Germinal center (tissue), 1 donor: ENCODE results near the gene PPARD.
"Not testable (repeated sequence)": the region's sequence is repeated elsewhere in the genome, so short reads cannot be mapped to it uniquely, and the experiment has no call there.

Experiments used
- DNase-seq: peaks from one replicate; pipeline ENCODE4 v3.0.0; 2012; ENCODE audit warnings: mixed read lengths, low spot score

PPARD gene

DNA sequence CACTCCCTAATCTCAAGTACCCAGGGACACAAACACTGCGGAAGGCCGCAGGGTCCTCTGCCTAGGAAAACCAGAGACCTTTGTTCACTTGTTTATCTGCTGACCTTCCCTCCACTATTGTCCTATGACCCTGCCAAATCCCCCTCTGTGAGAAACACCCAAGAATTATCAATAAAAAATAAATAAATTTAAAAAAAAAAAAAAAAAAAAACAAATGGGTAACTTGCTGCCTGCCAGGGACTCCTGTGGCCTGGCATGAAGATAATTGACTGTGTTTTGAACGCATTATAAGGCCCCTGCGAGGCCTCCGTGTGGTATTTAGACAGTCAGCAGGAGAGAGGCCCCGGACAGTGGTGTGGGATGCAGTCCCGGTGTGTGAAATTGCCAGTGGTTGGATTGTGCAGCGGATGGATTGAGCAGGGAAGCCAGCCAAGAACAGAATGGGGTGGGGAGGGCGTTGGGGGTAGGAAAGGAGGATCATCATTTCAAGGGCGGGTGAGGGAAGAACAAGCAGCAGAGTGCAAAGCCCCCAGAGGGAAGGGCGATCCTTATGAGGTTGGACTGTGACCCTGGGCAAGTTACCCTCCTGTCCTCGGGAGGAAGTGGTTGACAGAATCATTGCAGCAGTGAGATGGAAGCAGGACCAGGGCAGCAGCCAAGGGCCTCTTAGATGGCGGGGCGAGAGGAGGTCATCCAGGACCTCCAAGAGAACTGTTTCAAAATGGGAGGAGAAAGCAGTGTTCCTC, 43.3 kb downstream of the PPARD start:
- no peak for DNase-seq

DNA sequence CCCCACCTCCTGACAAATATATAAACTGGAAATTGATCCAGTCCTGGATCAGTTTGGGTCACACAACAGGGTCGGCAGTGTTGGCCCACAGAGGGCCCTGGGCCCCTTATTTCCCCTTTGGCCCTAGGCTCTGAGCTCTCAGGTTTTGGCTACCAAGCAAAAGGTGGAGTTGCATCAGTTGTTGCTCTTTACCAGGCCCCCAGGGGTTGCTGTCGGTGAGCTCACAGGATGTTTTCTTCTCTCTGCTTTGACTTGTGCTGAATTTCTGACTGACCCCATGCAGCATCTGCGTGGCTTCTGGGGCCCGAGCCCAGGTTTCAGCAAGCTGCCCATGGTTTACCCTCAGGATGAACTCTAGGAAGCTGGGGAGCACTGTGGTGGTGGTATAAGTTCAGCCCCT, 44.6 kb downstream of the PPARD start:
- no peak for DNase-seq

DNA sequence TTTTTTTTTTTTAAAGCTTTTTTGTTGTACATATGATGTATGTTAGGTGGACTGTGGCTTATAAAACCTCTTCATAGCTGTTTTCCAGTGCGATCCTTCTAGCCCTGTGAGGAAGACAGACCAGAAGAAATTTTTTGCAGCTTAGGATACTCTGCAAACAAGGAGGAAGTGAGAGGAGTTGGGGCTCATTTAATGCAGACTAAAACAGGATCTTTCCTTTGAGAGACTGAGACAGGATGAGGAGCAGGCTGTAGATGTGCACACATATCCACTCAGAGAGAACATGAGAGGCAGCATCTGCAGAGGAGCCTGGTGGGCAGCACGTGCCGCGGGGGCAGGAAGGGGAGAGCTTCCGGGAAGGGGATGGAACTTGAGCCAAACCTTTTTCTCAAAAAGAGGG, 45.7 kb downstream of the PPARD start:
- DNase-seq = no peak

DNA sequence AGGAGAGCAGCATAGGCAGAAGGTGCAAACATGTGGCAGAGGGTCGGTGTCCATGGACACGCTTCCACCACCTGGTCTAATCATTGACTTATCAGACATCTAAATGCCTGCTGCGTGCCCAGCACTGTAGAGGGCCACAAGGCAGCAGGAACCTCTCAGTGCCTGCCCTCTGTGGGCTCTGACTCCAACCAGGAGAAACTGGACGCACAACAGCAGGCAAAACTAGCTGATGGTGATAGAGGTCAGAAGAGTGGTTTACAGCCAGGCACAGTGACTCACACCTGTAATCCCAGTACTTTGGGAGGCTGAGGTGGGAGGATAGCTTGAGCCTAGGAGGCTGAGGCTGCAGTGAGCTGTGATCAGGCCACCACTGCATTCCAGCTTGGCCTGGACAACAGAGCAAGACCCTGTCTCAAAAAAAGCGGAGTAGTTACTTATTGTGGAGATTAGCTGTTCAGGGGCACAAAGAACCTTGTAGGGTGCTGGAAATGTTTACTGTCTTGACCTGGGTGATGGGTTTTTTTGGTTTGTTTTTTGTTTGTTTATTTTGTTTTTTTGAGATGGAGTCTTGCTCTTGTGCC, 46.5 kb downstream of the PPARD start:
- no peak for DNase-seq

GRCh38 chr6:35389386-35389785, 47.0 kb downstream of the PPARD start:
- DNase-seq = not testable (repeated sequence)

GRCh38 chr6:35391240-35391968, 49.0 kb downstream of the PPARD start:
- no peak for DNase-seq

GRCh38 chr6:35392111-35392702, 49.8 kb downstream of the PPARD start:
- no peak for DNase-seq

GRCh38 chr6:35392773-35393672, 50.7 kb downstream of the PPARD start:
- DNase-seq = no peak

DNA sequence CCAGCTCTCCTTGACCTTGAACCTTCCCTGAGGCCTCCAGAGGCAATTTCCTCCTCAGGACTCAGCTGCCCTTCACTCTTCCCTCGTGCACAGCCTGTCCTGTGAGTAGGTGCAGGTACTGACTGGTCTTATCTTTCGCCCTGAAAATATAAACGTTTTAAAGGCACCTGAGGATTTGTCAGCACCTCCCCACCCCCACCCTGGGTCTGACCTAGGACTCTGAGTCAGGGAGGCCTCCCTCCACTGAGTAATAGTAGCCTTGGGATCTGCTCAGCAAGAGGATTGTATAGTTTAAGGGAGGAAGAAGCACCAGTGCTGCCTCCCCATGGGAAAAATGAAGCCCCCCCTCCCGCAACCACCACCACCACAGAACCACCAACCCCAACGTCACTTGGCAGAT, 54.6 kb downstream of the PPARD start:
- DNase-seq = no peak

DNA sequence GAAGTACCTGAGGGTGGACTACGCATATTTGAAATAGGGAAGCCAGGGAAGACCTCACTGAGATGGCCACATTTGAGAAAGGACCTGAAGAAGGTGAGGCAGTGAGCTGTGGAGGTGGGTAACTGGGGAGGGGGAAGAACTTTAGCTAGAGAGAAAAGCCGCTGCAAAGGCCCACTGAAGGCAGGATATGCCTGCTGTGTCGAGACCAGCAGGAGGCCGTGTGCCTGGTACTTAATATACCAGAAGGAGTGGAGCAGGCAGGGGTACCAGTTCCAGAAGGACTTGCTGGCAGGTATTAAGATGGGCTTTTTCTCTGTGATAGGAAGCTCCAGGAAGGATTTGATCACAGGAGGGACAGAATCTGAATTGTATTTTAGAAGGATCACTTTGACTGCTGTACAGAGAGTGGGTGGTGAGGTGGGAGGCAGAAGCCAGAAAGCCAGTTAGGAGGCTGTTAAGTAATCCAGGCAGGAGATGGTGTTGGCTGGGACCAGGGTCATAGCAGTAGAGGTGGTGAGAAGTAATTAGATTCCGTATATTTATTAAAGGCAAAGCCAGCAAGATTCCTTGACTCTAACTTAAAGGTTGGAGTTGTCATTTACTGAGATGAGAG, 55.6 kb downstream of the PPARD start:
- DNase-seq = no peak

- DNase-seq = no peak
Measured at GRCh38 chr6:35398526-35398925, 56.2 kb downstream of the PPARD start.

GRCh38 chr6:35400111-35400510, 57.8 kb downstream of the PPARD start:
- no peak for DNase-seq

DNA sequence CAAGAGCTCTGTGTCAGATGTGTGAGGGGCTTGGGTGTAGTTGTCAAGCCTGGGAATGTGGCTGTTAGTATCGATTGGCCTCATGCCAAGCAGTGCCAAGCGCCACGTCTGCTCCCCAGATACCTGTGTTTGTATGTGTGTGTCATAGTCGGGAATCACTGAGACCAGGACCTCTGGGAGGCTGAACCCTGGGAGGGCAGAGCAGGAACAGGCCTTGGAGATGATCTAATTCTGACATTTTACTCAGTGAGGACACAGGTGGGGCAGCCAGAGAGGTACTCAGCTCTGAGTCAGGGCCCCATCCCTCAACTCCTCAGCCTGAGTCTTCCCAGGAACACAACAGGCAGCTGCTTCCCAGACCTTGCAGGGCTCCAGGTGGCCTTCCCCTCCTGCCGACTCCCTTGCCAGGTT, 58.5 kb downstream of the PPARD start:
- no peak for DNase-seq

DNA sequence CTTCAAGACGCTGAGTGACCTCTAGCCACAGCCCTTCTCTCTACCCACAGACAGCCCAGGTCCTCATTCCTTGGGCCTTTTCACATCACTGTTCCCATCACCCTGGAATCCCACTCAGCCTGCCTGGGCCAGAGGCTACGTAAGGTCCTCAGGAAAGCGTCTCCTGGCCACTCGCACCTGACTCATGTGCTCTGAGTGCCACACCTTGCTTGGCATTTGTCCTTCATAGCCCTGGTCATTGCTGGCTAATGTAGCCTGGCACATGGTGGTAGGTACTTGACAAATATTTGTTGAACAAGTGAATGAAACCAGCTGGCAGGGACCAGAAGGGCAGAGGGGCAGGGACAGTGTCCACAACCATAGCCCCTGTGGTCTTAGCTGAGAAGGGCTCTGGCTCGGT, 59.2 kb downstream of the PPARD start:
- DNase-seq = no peak

DNA sequence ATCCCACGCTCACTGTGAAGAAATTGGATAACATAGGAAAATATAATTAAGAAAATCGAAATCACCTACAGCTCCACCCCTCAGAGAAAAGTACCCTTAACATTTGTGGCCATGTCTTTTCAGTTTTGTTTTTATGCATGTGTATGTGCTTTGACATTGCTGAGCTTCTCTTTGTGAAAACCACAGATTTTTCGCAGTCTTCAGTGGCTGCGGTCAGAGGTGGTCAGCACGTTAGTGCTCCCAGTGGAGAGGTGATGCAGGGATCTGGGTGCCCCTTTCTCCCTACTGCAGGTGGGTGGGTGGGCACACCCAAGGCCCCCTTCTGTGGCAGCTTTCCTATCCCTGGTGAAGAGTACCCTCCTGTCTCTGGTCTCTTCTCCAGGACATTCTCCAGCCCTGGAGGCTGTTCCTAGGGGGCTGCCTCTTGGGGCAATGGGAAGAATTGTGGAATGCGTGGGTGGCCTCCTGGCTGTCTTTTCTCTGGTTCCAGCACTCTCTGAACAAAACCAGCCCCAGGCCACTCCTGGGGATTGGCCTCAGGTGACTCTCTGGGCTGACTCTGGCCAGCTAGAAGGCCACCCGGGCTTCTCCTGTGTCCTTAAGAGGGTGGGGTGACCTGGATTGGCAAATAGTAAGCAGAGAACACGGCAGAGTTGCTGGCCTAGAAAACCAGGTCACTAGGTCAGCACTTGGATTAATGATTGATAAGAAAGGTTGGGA, 59.9 kb downstream of the PPARD start:
- no peak for DNase-seq

- no peak for DNase-seq
Measured at GRCh38 chr6:35402856-35403191, 60.5 kb downstream of the PPARD start.

GRCh38 chr6:35403544-35404442, 61.4 kb downstream of the PPARD start:
- DNase-seq = no peak

- no peak for DNase-seq
Measured at GRCh38 chr6:35406711-35407485, 64.5 kb downstream of the PPARD start.

DNA sequence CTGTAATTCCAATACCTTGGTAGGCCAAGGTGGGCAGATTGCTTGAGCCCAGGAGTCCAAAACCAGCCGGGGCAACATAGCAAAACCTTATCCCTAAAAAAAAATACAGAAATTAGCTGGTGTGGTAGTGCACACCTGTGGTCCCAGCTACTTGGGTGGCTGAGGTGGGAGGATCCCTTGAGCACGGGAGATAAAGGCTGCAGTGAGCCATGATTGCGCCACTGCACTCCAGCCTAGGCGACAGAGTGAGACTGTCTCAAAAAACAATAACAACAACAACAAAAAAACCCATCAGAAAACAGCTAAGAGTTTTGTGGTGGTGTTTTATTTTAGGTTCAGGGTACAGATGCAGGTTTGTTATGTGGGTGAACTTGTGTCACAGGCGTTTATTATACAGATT, 66.9 kb downstream of the PPARD start:
- DNase-seq = no peak
